NOMO-1 treated with DMSO at 0.1 percent for 48 hours (cell line): Measurements from ENCODE around the gene VCX3A.
"Not testable (repeated sequence)": the region's sequence is repeated elsewhere in the genome, so short reads cannot be mapped to it uniquely, and the experiment has no call there.

ENCODE experiments used
- DNase-seq: peaks from one replicate; lab custom pipeline; 2025; ENCODE audit not compliant: unreplicated experiment; lab: John Stamatoyannopoulos, UW

The VCX3A gene

DNA sequence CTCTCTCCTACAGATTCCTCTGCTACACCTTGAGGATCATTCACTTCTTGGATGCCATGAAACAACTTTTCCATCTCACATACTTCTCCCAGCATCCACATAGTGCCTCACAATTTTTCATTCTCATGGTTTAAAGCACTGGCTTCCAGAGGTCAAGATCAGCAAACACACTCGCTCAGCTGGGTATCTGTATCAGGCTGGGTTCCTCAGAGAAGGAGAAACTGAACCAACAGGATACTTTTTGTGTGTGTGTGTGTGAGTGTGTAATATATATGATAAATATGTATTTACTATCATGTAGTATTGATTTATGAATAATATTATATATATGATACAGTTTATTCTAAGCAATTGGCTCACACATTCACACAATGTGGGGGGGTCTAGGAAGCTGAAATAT, at the start of gene VCX3A:
VCX3A (minus strand) TSS at position 101 of the 400 bp plus-strand sequence. CDS start 621 bp downstream, outside the sequence.
- DNase-seq = not testable (repeated sequence)

DNA sequence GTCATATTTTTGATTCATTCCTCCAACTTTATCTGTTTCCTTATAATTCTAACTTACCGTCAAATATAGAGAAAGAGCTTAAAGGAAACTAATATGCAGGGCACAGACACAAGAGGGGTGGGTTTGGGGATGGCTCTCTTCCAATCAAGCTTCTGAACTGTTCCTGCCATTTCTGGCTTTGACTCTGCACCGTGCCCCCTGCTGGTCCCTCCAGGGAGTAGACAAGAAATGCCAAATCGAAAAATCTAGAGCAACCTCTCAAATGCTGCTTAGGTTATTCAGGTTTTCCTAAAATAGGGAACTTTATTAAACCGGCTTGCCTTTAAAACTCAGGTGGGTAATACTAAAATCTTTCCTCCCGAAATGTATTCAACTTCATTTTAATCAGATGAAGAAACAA, 39.8 kb upstream of the VCX3A start:
- no peak for DNase-seq

DNA sequence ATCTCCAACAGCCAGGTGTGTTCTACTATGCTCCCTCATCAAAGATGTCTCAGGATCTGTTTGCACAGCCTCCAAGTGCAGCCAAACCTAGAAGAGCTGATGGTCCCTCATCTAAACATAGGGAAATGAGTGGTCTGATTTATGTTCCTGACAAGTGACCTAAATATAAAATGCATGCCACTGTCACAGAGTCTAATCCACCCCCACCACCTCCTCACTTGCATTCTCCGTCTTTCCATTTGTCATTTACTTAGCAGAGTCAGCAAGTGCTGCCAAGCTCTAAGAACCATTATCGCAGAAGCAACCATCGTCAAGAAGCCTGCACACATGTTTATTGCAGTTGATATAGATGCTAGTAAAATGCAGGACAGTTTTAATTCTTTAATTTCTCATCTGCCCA, 33.1 kb upstream of the VCX3A start:
- DNase-seq = no peak

DNA sequence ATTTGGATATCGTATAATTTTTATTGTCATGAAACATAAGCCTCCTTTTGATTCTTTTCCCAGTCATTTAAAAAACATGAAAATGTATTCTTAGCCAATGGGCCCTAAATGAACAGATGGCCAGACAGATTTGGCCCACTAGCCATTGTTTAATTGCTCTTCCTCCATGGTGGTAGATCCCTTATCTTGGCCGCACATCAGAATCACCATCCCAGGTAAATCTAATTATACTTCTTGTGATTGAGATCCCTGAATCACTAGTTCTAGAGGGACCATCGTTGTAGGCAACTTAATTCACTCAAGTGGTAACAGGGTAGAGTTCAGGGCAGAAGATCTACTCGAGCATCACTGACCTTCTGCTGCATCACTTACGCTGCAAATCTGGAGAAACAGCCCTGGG, 24.1 kb upstream of the VCX3A start:
- DNase-seq = no peak

DNA sequence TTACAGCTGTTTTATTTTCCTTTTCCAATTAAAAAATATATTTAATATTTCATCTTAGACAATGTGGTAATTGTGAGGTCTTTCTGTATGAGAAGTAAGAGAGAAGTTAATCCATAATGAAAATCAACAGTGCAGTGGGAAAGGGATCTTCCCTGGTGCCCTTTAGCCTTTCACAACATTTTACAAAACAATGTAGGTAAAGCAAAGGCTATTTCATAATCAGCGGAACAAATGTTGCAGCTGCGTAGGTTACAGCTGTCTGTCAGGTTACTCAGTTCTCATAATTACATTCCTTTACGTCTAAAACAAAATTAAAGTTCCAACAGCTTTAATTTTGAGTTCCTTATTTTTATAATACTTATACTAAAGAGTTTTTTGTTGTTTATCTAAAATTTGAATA, 22.8 kb upstream of the VCX3A start:
- DNase-seq = no peak

DNA sequence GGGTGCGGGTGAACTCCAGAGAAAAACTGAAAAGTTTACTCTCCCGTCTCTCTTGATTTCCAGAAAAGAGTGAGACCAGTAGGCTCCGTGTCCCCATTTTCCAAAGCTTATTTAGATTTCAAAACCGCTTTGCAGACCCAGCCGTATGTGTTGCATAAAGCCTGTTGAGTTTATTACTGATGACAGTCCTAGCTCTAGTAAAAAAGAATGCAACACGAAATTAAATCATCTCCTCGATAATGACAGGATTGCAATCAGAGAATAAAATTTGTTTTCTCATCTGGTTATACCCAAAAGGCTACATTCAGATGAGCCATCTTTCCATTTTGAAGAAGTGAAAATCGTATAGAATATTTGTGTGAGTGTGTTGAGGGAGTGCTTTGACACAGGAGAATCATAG, 16.1 kb upstream of the VCX3A start:
- no peak for DNase-seq

DNA sequence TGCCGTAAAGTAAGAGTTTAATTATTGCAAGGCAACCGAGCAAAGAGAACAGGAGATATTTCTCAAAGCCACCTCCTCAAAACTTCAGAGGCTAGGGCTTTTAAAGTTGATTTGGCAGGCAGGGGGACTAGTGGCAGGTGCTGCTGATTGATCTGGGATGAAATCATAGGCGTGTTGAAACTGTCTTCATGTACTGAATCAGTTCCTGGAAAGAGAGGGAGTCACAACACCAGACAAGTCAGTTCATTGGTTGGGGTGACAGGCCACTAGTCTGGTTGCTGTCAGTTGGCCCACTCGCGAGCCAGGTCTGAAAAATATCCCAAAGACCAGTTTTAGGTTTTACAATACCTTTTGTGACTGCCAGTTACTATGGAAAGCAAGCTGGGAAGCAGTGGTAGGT, 10.8 kb upstream of the VCX3A start:
- DNase-seq = no peak

DNA sequence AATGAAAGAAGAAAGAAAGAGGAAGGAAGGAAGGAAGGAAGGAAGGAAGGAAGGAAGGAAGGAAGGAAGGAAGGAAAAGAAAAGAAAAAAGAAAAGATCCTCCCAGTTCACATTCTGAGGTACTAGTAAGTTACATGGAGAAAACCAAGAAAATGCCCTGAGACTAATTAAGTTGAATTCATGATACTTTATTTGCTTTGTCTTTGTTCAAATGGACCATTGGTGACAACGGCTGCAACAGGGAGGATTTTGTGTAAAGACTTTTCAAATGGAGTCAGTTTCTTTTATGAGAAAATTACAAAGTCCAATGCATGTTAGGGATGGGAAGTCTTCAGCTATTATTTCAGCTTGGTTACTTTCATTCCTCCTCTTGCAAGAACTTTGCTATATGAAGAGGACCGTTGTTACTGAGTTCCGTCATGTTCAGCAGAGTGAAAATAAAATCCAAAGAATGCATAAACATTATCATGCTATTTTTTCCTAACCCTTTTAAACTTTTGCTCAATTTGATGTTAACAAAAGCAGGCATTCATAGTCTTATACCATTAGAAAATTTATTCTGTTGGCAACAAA, 8.3 kb downstream of the VCX3A start:
- DNase-seq = no peak

DNA sequence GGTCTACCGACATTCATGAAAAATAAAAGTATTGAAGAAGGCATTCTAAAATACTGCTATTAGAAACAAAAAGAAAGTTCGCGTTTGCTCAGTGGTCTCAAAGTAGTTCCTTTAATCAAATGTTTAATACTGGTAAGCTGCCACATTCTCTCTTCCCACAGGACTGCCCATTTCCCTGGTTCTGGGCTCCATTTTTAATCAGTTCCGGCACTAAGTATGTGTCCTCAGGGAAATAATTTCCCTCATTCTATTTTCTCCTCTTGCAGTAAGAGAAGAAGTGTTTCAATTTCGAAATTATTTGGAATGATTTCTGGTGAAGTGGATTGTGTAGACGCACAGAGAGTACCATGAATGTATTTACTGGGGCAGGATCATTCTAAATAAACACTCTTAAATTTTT, 17.5 kb downstream of the VCX3A start:
- no peak for DNase-seq

DNA sequence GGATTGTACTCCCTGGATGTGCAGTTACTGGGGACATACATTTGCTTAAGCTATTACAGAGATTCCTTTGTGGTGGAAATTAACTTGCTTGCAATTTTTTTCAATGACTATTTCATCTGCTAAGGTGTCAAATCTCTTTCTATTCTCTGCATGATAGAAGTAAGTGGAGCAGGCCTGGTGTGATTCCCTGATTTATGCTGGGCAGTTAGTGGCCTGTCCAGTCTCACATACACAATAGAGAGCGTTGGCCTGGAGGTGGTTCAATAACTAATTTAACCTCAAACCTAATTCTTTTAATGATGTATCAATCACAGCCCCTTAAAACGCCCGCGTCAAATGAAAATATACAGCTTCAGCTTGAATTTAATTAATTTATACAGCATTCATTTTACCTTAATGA, 28.5 kb downstream of the VCX3A start:
- no peak for DNase-seq

DNA sequence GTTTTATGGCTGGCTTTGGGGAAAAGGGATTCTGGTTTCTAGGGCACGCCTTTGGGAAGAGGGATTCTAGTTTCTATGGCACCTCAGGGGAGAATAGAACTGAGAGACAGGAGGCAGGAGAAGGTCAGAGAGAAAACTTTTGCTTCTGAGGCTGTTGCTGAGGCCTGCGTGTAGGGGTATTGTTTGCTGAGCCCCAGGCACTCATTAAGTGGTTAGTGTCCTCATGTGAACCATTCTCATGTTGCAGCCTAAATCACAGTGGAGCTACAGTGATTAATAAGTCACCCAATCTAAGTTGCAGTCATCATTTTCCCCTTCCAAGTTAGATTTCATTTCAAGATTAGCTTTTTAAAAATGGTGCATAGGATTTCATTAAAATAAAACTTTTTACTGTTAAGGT, 29.0 kb downstream of the VCX3A start:
- DNase-seq = no peak

DNA sequence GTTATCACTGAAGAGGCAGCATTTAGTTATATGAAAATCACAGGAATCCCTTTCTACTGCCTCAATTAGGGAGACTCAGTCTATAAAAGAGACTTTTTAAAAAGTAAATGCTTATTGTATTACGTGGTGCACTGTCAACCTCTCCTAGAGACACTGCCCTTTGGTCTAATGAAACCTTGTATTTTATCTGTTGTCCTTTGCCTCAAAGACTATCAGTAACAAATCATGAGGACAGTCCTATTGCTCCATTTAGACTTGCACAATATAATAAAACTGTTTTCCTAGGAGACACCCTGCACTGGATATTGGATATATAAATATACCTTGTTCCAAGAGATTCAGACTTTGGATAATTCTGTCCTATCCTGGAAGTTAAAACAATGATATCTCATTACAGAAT, 34.2 kb downstream of the VCX3A start:
- no peak for DNase-seq

DNA sequence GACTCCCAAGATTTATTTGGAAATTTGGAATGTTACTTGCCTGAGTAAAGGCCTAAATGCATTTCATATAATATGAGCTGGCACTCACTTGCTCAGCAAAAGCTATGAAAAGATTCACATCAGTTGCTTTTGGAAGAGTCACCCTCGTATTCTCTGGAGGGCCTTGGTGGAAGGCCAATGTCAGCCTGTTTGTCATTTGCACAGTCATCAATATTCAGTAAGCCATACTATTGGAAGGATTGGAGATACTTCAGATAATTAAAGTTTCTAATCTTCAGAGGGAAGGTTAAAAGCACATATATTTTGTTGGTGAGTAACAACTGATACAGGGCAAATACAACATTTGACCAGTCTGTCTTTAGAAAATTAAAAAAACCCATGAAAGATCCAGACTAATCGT, 36.6 kb downstream of the VCX3A start:
- DNase-seq = no peak
